ENCODE data around the gene PITRM1.

The PITRM1 gene

DNA sequence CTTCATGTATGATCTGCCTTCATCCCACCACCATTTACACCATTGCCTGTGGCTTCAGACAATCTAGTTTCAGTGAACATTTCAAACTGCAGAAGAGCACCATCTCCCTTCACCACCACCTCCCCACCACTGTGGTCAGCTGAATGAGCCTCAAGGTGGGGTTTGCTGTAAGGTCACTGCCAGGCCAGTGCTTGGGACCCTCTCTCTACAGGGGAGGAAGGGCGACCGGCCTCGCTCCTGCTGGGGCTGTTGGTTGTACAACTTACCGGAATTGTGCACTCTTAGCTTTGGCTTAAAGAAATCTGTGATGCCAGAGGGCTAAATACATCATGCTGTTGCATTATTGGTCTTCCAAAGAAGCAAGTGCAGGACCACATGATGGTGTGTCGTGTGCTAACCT is 78.6 kb downstream of the PITRM1 start:
- no peak for TF ChIP-seq TAF1 (IDR thresholded peaks at IDR 0.05; ENCODE audit: borderline replicate concordance, low read depth, low read length)
- no peak for DNase-seq (ENCODE audit: insufficient read length)
- no peak for FAIRE-seq

DNA sequence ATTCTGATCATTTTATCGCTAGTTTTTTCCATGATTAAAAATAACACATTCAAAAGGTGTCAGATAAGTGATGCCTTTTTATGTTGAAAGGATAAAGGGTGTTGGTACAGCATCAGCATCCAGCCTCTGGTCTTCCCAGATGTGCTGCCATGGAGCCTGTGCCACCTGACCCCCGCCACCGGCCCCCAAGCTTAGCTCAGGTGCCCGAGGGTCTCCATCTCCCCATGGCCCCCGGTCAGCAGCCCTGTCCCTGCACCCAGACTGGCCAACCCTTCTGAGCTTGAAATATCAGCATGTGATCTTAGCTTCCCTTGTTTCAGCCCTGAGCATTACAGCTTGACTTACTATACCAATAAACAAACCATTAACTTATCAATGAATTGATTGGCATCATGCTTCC is 80.7 kb downstream of the PITRM1 start:
- no peak for TF ChIP-seq POLR2AphosphoS5 (IDR thresholded peaks at IDR 0.05; ENCODE audit: low read depth, low read length)

DNA sequence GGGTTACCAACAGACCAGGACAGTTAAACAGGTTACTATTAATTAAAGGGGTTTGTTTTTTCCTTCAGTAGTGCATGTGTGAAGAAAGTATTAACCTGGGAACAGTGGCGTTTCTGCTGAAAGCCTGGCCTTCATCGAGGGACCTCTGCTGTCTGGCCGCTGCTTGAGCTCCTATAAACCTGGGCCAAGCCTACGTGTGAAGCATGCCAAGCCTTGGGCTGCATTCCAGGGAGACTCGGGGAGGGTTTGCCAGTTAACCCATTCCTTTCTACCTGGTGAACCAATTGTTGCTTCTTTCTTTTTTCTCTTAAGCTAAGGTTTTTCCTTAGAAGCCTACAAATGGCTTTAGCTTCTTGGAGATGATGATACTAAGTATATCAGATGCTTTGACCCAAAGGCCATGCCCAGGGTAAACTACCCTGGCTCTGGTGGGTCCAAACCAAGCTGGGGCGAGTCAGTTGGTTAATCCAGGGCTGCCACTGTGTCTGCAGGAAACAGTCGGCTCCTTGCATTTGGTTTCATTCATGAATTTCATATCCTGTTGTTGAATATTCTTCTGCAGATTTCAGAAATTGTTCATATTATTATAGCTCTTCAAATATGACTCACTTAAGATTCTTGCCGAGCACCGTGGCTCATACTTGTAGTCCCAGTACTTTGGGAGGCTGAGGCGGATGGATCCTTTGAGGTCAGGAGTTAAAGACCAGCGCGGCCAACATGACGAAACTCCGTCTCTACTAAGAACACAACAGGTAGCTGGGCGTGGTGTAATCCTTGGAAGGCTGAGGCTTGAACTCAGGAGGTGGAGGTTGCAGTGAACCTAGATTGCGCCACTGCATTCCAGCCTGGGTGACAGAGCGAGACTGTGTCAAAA is 81.4 kb downstream of the PITRM1 start:
- no peak for DNase-seq (ENCODE audit: insufficient read length)

More for the DNA sequence above, 80.7 kb downstream of the PITRM1 start:
- FAIRE-seq (no peak), DNase-seq (ENCODE audit: insufficient read length) (no peak)

DNA sequence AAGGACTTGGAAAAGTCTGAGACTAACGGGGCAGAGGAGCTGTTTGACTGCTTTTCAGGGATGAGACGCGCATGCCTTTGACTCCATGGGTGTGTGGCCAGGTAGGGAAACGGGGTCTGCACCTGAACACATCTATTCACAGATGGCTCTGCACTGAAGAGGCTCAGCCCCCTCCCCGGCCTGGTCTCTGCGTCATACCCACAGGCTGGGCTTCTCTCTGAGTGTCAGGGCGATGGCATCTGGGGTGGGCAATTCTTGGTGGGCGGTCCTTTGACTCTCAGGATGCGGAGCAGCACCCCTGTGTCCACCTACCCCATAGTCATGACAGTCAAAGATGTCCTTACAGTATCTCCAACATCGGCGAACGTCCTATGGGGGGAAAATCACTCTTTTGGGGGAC is 82.2 kb downstream of the PITRM1 start:
- FAIRE-seq (no peak), DNase-seq (ENCODE audit: insufficient read length) (no peak)
- TF ChIP-seq POLR2AphosphoS5 (IDR thresholded peaks at IDR 0.05; ENCODE audit: low read depth, low read length) (no peak), TAF1 (IDR thresholded peaks at IDR 0.05; ENCODE audit: borderline replicate concordance, low read depth, low read length) (no peak), POLR2A (IDR thresholded peaks at IDR 0.05; ENCODE audit: low read depth, low read length) (no peak)

More for the DNA sequence above, 81.4 kb downstream of the PITRM1 start:
- no peak for FAIRE-seq
- TF ChIP-seq TAF1 (IDR thresholded peaks at IDR 0.05; ENCODE audit: borderline replicate concordance, low read depth, low read length) (no peak), POLR2AphosphoS5 (IDR thresholded peaks at IDR 0.05; ENCODE audit: low read depth, low read length) (no peak), POLR2A (IDR thresholded peaks at IDR 0.05; ENCODE audit: low read depth, low read length) (no peak)
